ENCODE data around the gene UBXN11.

UBXN11 gene

DNA sequence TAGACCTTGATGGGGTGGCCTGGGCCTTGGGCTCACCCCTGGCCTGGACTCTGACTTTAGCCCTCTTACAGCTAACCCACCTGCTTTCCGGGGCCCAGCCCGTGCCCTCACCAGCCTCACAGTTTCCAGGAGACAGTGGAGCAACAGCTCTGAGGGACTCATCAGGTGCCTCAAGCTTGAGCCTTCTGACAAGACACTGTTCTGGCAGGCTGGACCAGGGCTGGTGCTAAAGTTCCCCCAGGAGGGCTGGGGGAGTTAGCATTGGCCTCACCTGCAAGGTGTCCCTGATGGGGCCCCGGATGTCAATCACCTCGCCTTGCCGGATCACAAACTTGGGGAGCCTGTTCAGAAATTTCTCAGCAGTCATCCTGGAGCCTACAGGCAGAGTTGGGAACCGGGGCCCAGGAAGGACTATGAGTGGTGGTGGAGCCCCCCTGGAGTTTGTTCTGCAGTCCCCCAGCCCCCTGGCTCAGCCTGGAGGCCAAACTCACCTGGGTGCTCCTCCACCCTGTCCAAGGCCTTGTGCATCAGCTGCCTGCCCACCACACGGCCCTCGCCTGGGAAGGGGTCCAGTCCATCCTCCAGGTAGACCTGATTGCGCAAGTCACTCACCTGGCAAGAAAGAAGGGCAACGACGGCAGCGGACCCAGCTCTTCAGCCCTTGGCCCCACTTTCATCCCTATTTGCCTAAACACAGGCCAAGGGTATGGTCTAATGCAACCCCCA is 22.4 kb downstream of the UBXN11 start:
- peak; percentile 73 for DNase-seq

DNA sequence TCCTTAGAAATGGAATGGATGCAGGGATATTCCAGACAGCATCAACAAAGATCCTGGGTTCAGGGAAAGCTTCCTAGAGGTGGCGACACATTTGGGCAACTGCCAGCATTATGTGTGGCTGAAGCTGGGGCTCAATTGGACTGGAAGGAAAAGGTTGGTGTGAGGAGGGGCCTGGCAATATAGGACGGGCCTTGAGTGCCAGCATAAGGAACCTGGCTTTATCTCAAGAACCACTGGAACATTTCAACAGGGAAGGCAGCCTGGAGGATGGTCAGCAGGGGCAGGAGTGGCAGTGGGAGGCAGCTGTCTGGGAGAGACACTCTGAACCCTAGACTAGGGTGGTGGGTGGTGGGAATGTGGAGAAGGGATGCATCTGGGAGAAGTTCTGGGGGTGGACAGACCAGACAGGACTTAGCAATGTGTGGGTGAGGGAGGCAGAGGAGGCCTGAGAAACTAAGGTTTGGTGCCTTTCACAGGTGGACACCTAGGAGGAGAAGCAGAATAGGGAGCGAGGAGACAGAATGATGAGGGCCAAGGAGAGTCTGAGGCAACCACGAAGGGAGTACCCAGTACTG is 23.1 kb downstream of the UBXN11 start:
- DNase-seq = no peak

DNA sequence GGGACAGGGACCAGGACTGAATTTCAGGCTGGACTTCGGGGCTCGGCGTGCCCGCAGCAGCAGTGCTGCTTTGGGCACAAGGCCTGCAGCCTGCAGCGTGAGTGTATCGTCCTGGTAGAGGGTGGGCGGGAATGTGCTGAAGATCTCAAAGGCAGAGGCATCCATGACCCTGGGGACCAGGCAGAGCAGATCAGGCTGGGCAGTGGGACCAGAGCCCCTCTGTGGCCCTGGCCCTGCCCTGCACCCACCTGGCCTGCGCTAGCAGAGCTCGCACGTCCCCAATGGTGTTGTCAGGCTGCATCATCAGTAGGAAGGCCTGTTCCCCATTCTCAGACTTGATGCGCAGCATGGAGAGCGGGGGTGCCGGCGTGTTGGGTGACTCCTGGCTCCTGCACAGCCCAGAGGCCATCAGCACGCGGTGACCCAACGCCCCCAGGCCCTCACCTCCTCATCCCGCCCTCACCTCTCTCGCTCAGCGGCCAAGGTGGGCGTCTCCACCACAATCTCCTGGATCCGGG is 24.0 kb downstream of the UBXN11 start:
- no peak for DNase-seq

DNA sequence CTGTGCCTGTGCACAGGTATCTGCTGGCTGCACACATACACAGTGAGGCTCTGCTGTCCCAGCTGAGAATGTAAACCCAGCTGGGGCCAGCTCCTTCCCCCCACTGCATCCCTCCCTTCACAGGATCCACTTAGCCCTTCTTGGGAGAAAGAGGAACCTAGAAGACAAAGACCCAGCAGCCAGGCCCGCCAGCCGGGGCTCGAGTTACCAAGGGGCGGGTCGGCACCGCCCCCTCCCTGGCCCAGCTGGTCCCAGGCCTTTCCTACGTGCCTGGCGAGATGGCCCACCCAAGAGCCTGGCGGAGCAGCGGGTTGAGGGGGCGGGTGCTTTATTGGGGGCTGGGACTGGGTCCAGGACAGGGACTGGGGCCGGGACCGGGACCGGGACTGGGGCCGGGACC is 24.5 kb downstream of the UBXN11 start:
- DNase-seq = no peak

DNA sequence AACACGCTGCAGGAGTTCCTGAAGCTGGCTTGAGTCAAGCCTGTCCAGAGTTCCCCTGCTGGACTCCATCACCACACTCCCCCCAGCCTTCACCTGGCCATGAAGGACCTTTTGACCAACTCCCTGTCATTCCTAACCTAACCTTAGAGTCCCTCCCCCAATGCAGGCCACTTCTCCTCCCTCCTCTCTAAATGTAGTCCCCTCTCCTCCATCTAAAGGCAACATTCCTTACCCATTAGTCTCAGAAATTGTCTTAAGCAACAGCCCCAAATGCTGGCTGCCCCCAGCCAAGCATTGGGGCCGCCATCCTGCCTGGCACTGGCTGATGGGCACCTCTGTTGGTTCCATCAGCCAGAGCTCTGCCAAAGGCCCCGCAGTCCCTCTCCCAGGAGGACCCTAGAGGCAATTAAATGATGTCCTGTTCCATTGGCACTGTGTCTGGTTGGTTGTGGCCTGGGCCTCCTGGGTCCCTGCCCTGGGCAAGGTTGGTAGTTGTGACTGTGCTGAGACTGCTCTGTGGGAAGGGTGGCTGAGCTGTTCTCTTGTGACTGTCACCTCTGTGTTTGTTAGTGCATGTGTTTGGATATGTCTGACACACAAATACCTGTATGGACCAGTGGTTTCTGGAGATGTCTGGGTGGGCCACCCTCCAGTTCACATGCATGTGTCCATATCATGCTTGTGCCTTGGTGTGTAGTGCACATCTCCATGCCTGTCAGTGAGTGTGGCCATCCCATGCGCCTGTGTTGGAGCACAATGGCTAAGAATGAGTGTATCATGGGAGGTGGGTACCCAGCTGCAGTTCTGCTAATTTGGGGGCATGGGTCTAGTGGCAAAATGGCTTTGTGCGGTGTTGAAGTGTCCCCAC is 25.1 kb downstream of the UBXN11 start:
- DNase-seq = peak; percentile 64

DNA sequence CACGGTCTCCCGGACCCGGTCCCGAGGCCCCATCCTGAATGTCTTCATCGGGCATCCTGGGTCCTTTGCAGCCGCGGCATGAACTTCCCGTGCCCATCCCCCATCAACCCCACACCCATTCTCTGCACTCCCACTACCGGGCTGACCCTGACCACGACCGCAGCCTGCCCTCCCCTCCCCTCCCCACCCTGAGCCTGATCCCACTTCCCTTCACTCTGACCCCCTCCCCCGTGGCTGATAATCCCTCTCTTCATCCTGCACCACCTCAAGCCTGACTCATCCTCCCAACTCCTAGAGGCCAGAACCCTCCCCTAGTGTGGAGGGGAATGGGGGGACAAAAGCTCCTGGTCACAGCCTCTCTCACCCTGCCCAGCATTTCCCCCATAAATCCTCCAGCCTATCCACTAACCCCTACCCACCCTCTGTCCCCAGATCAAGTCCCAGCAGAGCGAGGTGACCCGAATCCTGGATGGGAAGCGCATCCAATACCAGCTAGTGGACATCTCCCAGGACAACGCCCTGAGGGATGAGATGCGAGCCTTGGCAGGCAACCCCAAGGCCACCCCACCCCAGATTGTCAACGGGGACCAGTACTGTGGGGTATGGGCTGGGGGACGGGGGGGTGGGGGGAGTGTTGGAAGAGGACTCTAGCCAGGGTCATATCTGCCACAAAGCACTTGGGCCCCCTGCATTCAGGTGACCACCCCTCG is 25.9 kb downstream of the UBXN11 start:
- DNase-seq = peak; percentile 64

DNA sequence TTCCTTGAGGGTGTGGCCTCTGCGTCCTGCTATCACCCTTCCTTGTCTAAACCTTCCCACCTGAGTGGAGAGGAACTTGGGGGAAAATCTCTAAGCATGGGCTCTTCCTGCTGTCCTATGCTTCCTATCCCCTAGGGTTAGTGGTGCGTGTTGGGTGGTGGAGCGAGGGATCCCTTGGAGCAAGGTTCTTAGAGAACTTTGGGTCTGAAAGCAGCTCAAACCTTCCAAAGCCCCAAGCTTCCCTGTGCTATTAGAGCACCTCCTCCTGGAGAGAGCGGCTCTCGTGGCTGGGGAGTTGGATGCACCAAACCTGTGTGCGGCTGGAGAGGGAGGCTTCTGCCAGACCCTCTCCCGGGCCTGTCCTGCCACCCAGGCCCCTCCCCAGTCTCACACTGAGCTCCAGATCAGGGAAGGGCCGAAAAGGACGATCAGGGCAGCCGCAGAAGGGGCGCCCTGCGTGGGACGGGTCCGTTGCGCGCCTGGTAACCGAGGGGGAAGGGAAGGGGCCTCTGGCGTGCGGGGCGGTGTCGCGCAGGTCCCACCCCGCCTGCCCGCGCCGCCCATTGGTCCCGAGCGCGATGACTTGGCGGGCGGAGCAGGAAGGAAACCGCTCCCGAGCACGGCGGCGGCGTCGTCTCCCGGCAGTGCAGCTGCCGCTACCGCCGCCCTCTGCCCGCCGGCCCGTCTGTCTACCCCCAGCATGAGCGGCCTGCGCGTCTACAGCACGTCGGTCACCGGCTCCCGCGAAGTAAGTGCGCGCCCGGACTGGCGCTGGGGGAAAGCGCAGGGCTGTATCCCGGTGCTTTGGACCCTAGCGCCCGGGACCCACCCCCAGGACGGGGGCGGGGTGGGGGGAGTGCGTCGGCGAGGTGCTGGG is 26.7 kb downstream of the UBXN11 start, which contains the start of gene SH3BGRL3:
Gene SH3BGRL3, plus strand, starts transcription at position 631 of the 877 bp plus-strand sequence. Its CDS starts 70 bp downstream, at position 701.
- peak; percentile 92 for DNase-seq

DNA sequence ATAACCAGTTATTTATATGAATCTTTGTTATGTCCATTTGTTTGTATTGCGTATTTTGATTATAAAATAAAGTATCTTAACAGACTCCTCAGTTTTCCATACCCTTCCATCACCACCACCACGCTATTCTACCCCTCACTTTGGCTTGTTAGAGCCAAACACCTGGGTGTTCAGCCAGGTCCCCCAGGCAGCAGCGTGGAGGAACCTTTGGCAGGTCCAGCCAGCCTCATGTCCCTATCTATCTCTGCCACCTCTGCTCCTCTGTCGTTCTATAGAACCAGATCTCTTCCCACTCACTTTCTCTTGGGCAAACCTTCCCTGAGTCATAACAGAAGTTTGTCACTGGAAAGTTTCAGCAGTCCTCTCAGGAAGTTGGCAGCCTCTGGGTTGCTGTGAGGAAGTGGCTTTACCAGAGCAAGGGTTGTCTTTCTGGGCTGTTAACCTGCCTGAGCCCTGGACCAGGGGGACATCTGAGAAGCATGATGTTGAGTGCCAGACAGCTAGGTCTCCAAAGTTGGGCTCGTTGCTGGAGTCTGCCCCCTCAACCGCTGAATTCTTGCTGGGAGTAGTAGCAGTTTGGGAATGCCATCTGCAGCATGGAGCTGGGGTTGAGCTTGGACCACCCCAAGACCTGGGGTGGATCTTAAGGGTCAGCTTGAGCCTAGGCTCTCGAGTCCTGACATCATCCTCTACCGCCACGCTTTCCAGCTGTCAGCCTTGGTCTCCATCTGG is 27.5 kb downstream of the UBXN11 start:
- DNase-seq = peak; percentile 76

DNA sequence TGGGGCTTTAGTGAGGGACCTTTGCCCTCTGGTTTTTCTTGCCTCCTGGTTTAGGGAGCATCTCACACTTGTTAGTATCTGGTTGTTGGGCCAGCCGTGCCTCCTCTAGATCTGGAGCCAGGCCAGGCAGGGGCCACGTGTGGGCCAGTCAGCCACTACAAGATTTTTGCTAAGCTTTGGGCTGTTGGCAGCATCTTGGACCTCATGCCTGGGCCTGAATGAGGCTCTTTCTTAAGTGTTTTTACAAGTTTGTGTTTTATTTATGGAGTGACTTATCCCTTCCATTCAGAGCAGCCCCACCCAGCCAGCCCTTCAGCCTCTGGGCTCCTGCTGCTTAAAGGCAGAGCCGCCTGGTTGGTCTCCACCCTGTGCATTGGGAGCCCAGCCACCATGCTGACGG is 28.1 kb downstream of the UBXN11 start:
- peak; percentile 63 for DNase-seq

DNA sequence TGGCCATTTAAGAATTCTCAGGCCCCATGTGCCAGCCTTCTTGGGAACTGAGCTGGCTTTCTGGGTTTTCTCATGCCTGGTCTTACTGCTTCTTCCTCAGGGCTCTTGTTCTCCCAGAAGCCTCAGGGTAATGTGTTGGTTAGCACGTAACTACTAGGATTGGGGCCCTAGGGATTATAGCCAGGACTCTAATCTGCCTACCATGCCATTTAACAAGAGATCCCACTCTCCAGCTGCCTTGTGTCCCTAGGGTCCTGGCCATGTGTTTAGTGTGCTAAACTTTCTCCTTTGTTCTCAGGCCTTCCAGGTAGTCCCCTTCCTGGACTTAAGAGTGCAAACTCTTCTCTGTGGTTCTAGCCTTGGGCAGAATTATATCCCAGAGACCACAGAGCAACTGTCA is 28.7 kb downstream of the UBXN11 start:
- DNase-seq = no peak

DNA sequence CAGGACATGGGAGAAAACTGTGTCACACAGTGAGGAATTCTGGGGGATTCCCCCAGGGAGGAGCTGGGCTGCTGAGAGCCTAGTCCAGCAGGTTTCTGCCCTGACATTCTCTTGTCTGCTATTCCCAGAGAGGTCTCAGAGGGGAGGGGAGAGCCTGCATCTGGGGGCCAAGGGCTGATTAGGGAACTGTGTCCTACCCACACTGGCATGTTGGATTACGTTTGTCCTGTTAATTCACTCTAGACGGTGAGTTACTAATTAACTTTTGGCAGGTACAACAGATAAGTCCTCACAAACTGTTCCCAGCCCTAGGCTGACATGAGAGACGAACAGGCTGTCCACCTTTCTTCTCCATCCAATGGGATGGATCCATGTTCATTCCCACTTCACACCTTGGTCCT is 29.2 kb downstream of the UBXN11 start:
- DNase-seq = no peak

DNA sequence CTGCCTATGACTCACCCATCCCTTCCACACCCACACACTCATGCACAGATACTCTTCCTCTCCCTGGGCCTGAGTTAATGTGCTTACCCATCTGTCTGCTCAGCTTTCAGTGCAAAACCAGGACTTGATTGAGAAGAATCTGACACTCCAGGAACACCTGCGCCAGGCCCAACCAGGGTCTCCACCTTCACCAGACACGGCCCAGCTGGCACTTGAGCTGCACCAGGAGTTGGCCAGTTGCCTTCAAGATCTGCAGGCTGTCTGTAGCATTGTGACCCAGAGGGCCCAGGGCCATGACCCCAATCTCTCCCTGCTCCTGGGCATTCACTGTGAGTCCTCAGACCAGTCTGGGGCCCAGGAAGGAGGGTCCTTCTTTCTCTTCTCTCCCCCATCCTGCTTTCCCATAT is 30.0 kb downstream of the UBXN11 start:
- no peak for DNase-seq

DNA sequence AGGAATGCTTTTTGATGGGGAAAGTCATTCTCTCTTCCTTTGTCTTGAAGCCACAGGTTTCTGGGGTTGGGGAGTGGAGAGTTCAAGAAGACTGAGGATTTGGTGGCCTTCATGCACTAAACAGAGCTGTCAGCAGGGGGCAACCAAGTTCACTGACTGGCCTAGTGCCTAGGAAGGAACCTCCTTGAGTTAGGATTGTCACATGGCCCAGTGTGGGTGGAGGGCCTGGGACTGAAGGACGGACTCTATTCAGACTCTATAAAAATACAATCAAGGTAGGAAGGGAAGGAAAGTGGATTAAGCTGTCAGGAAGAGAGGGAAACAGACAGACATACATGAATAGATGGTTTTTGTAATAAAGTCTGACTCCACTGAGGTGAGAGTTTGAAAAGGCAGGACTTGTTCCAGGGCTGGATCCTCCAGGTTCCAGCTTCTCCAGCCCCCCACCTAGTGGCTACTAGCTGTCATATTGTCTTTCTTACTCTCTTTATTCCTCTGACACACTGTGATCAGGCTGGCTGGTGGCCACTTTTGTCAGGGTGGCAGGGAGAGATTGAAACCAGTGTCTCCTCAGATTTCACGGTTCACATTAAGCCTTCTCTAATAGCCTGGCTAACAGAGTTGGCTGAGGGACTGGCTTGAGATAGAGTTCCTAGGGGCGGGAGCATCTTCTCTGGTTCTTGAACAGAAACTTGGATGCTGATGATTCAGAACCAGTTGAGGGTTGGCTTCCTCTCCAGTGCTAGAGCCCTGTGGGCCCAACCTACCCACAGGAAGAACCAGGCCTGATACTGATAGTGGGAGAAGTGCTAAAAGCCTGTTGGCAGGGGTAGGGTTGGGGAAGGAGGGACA is 30.6 kb downstream of the UBXN11 start:
- peak; percentile 91 for DNase-seq

DNA sequence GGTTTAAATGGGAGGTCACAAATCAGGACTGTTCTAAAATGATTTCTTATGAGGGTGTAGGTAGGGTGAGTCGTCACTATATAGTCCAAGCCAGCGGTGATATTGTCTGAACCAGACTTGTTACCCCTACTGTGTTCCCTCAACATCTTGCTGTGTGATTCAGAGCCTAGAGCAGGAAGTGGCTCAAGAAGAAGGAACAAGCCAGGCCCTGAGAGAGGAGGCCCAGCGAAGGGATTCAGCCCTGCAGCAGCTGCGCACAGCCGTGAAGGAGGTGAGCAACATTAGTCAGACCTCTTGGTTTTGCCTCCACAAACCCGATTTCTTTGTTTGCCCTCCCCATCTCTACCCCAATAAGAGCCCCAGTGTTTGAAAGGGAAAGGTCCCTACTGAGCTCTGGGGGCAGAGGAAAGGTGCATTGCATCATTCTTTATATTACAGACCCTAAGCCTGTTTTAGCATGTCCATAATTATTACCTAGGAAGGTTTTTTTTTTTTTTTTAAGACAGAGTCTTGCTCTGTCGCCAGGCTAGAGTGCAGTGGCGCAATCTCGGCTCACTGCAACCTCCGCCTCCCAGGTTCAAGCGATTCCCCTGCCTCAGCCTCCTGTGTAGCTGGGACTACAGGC is 31.5 kb downstream of the UBXN11 start:
- no peak for DNase-seq

DNA sequence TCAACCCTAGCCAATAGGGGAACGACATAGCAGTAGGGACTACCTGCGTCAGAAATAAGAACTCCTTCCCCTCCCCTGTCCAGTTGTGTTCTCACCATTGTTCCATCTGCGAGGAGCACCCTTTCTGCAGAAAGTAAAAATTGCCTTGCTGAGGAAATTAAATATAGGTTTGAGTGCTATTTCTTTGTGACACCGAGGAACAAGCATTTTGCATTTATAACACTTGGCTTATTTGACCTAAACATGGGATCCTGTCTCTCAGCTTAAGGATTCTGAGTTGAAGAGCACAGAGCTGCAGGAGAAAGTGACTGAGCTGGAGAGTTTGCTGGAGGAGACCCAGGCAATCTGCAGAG is 37.3 kb downstream of the UBXN11 start:
- DNase-seq = no peak

DNA sequence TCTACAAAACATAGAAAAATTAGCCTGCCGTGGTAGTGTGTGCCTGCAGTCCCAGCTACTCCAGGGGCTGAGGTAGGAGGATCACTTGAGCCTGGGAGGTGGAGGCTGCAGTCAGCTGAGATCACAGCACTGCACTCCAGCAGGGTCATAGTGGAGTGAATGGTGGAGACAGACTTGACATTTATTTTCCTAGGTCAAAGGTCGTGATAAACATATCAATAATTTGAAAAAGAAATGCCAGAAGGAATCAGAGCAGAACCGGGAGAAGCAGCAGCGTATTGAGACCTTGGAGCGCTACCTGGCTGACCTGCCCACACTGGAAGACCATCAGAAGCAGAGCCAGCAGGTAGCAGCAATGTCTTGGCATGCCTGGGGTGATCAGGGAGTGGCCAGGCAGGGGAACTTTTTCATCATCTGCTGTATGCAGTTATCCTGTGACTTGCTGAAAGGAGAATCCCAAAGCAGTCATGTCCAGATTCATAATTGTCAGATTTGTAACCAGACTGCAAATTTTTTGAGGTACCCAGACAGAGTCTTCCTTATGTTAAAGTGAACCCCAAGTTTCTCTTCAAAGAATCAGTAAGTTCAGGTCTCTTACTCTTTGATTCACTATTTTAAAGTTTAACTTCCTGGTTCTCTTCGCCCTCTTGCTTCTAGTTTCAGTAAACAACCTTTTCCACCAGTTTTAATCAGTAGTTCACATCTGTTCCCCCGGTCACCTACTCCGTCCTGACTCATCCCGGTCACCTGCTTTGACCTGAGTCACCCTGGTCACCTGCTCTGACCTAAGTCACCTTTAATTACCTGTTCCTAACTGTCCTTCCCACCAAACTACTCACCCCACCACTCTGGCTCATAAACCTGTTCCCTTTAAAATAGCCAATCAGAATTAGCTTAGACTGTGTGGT is 37.9 kb downstream of the UBXN11 start:
- no peak for DNase-seq

DNA sequence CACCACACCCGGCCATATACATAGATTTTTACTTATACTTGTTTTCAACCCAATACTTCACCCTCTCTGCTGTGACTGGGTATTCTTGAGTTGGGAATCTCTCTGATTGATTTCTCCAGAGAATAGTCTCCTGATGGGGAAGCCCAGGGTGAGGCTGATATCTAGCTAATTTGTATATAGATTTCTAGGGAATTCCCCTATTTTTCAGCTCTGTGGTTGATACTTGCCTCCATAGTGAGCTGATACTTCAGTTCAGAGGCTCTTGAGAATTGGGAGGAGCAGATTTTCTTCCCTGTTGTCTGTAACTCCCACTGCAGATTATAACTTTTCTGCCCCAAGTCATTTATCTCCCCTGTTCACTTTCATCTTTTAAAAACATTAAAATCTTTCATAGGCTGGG is 41.0 kb downstream of the UBXN11 start:
- no peak for DNase-seq

DNA sequence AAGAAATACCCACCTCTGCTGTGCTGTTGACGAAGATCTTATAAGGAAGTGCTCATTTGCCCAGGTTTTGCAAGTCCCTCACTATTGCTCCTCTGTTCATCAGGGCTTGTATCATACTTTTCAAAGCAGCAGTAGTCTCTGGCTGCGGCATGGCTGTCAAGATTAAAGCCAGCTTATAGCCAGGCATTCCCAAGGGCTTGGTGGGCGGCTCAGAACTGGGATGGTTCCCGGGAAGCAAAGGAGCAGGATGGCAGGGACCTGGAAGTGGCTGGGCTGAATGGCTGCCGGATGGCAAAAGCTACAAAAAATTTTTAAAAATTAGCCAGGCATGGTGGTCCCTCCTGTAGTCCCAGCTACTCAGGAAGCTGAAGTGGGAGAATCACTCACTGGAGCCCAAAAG is 43.2 kb downstream of the UBXN11 start:
- DNase-seq = no peak

DNA sequence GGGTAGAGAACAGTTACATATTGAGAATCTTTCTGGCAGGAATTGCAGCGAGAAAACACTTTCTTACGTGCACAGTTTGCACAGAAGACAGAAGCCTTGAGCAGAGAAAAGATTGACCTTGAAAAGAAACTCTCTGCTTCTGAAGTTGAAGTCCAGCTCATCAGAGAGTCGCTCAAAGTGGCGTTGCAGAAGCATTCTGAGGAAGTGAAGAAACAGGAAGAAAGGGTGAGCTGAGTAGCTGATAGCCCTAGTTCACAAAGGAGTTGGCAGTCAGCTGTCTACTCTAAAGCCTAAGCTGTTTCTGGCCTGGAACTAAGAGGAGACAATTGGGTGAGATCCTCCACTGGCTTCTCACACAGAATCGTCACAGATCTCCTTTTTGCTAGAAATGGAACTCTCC is 46.9 kb downstream of the UBXN11 start:
- DNase-seq = no peak
